ENCODE results near the gene OR6Y1.
A peak's percentile ranks its signal among the peaks of the same experiment; 100 is the strongest.

The OR6Y1 gene

GRCh38 chr1:158554352-158554751 lies at the start of gene OR6Y1:
Gene OR6Y1, minus strand, starts transcription at chr1:158554405. Its CDS starts 6,300 bp downstream, at chr1:158548105.
- no peak for DNase-seq

- no peak for DNase-seq
Observed at GRCh38 chr1:158600735-158601134, 46.5 kb upstream of the OR6Y1 start.

GRCh38 chr1:158586942-158587341 lies 32.7 kb upstream of the OR6Y1 start:
- no peak for DNase-seq

GRCh38 chr1:158583962-158584361 lies 29.8 kb upstream of the OR6Y1 start:
- no peak for DNase-seq

- DNase-seq: no peak
Observed at GRCh38 chr1:158579733-158580132, 25.5 kb upstream of the OR6Y1 start, which contains the start of gene OR10X1. Gene OR10X1, minus strand, starts transcription at chr1:158579899. Its CDS starts 0 bp downstream, at chr1:158579899.

GRCh38 chr1:158577561-158577960 lies 23.4 kb upstream of the OR6Y1 start:
- no peak for DNase-seq

GRCh38 chr1:158572226-158572625 lies 18.0 kb upstream of the OR6Y1 start:
- DNase-seq: no peak

GRCh38 chr1:158570480-158570879 lies 16.3 kb upstream of the OR6Y1 start, which contains the start of gene OR6P1:
Gene OR6P1, minus strand, starts transcription at chr1:158570580. Its CDS starts 6,976 bp downstream, at chr1:158563604.
- DNase-seq: no peak

GRCh38 chr1:158564608-158565007 lies 10.4 kb upstream of the OR6Y1 start:
- no peak for DNase-seq

- DNase-seq: no peak
Observed at GRCh38 chr1:158563853-158564252, 9.6 kb upstream of the OR6Y1 start.

- no peak for DNase-seq
Observed at GRCh38 chr1:158559696-158560095, 5.5 kb upstream of the OR6Y1 start.

- DNase-seq: no peak
Observed at GRCh38 chr1:158552296-158552695, 1.9 kb downstream of the OR6Y1 start.

GRCh38 chr1:158547533-158547932 lies 6.7 kb downstream of the OR6Y1 start:
- no peak for DNase-seq

- no peak for DNase-seq
Observed at GRCh38 chr1:158537609-158538008, 16.6 kb downstream of the OR6Y1 start.

GRCh38 chr1:158534496-158534895 lies 19.7 kb downstream of the OR6Y1 start:
- no peak for DNase-seq

- no peak for DNase-seq
Observed at GRCh38 chr1:158527190-158527815, 26.9 kb downstream of the OR6Y1 start.

- DNase-seq: no peak
Observed at GRCh38 chr1:158521666-158522058, 32.5 kb downstream of the OR6Y1 start.

- no peak for DNase-seq
Observed at GRCh38 chr1:158520955-158521665, 33.1 kb downstream of the OR6Y1 start.

GRCh38 chr1:158520021-158520420 lies 34.2 kb downstream of the OR6Y1 start:
- no peak for DNase-seq

- DNase-seq: no peak
Observed at GRCh38 chr1:158516966-158517365, 37.2 kb downstream of the OR6Y1 start.

- no peak for DNase-seq
Observed at GRCh38 chr1:158509471-158510156, 44.6 kb downstream of the OR6Y1 start.

- no peak for DNase-seq
Observed at GRCh38 chr1:158507511-158507910, 46.7 kb downstream of the OR6Y1 start.

- peak; percentile 54 to 55 for DNase-seq
Observed at GRCh38 chr1:158506369-158506987, 47.7 kb downstream of the OR6Y1 start.
